Fibroblast of villous mesenchyme (primary cell): ENCODE data around the gene FAM200A. TPM values are rescaled to one million over a fixed set of nuclear protein-coding genes. Genes with fewer than 3 reads are reported as not detected.
"Not testable (repeated sequence)": the region's sequence is repeated elsewhere in the genome, so short reads cannot be mapped to it uniquely, and the experiment has no call there.

Experiments used
- DNase-seq: peaks from one replicate; pipeline ENCODE4 v3.0.0-alpha.2; 2010; ENCODE audit warnings: low read depth
- H3K4me3 ChIP-seq: 2 replicates; pipeline ENCODE4 v1.5.1; 2011; ENCODE audit warnings: low read depth, mild to moderate bottlenecking, low read length
- total RNA-seq: library from RNA; depleted of rRNA; stranded (reverse); fragments of >200 nt; gene quantifications from 2 replicates; pipeline ENCODE4 v1.2.3, GENCODE V29; 2012
- TF ChIP-seq, protein P1 (sequence below): IDR thresholded peaks from 2 replicates; pipeline ENCODE4 v1.5.1; 2012; ENCODE audit warnings: low read depth, mild to moderate bottlenecking, low read length; ENCODE audit not compliant: insufficient read depth

FAM200A gene
- total RNA-seq, 1 donor = 9.5 TPM

DNA sequence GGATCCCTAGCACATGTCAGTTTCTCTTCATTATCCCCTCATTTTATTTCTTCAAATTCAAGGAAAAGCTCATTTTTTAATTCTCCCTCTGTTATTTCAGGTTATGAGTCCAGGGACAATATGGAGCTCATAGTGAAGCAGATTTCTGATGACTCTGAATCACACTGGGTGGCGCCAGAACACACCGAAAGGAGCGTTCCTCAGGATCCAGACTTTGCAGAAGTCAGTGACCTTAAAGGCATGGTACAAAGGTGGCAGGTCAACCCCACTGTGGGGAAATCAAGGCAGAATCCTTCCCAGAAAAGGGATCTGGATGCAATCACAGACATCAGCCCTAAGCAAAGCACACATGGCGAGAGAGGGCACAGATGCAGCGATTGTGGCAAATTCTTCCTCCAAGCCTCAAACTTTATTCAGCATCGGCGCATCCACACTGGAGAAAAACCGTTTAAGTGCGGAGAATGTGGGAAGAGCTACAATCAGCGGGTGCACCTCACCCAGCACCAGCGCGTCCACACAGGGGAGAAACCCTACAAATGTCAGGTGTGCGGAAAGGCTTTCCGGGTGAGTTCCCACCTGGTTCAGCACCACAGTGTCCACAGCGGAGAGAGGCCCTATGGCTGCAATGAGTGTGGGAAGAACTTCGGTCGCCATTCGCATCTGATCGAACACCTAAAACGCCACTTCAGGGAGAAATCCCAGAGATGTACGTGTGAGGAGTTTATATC lies 26.0 kb downstream of the FAM200A start:
- peak; percentile 12 for DNase-seq
- TF ChIP-seq, protein P1, sequence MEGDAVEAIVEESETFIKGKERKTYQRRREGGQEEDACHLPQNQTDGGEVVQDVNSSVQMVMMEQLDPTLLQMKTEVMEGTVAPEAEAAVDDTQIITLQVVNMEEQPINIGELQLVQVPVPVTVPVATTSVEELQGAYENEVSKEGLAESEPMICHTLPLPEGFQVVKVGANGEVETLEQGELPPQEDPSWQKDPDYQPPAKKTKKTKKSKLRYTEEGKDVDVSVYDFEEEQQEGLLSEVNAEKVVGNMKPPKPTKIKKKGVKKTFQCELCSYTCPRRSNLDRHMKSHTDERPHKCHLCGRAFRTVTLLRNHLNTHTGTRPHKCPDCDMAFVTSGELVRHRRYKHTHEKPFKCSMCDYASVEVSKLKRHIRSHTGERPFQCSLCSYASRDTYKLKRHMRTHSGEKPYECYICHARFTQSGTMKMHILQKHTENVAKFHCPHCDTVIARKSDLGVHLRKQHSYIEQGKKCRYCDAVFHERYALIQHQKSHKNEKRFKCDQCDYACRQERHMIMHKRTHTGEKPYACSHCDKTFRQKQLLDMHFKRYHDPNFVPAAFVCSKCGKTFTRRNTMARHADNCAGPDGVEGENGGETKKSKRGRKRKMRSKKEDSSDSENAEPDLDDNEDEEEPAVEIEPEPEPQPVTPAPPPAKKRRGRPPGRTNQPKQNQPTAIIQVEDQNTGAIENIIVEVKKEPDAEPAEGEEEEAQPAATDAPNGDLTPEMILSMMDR = peak; percentile 40
- H3K4me3 ChIP-seq = no peak overlapping the region

DNA sequence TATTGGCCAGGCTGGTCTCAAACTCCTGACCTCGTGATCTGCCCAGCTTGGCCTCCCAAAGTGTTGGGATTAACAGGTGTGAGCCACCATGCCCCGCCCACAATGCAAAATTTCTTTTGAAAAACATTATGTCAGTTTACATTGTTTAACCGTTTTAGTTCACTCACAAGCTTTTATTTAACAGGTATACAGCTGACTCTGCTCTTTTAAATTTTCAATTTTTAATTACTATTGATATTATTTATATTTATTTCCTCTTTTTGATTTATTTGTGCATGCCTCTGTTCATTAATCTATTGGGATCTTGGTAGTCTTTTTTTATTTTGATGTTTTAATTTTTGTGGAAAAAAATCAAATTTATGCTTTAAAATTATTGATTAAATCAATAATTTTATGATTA lies 30.5 kb downstream of the FAM200A start:
- DNase-seq = no peak
- no peak overlapping the region for H3K4me3 ChIP-seq
- TF ChIP-seq, protein P1 = no peak

- H3K4me3 ChIP-seq = no peak overlapping the region
- DNase-seq = no peak
- TF ChIP-seq, protein P1 = no peak
These were observed 37.9 kb downstream of the FAM200A start for GRCh38 chr7:99514050-99514449.

GRCh38 chr7:99505324-99505662 lies 46.6 kb downstream of the FAM200A start:
- peak overlapping the region; percentile 89 for H3K4me3 ChIP-seq
- TF ChIP-seq, protein P1 = no peak
- peak; percentile 22 for DNase-seq

- TF ChIP-seq, protein P1 = no peak
- peak; percentile 98 for DNase-seq
- peak within 1 kb of the TSS; percentile 89 for H3K4me3 ChIP-seq
These were observed 47.2 kb downstream of the FAM200A start, which contains the start of gene ZKSCAN5 for GRCh38 chr7:99504603-99505323. Gene ZKSCAN5, plus strand, starts transcription at chr7:99504662. Its CDS starts 1,383 bp downstream, at chr7:99506045.

- peak overlapping the region; percentile 89 for H3K4me3 ChIP-seq
- TF ChIP-seq, protein P1 = no peak
- no peak for DNase-seq
These were observed 47.7 kb downstream of the FAM200A start for GRCh38 chr7:99504281-99504602.

DNA sequence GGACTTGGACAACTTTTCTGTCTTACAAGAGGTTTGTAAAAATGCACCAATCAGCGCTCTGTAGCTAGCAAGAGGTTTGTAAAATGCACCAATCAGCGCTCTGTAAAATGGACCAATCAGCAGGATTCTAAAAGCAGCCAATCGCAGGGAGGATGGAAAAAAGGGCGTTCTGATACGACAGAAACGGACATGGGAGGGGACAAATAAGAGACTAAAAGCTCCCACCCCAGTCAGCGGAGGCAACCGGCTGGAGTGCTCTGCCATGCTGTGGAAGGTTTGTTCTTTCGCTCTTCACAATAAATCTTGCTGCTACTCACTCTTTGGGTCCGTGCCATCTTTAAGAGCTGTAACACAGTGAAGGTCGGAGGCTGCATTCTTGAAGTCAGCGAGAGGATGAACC lies 50.7 kb downstream of the FAM200A start:
- not testable (repeated sequence) for H3K4me3 ChIP-seq, DNase-seq
